Right forelimb (tissue), 1 donor: ENCODE measurements around the gene IL31RA.
A peak's percentile ranks its signal among the peaks of the same experiment; 100 is the strongest.

ENCODE experiments used
- DNase-seq: peaks from one replicate; pipeline ENCODE4 v3.0.0-alpha.2; 2018

The IL31RA gene

GRCh38 chr5:55860709-55861108, 9.6 kb downstream of the IL31RA start:
- no peak for DNase-seq

GRCh38 chr5:55864606-55865541, 13.7 kb downstream of the IL31RA start:
- no peak for DNase-seq

- DNase-seq, result no peak
Measured at GRCh38 chr5:55865831-55866230, 14.7 kb downstream of the IL31RA start.

DNA sequence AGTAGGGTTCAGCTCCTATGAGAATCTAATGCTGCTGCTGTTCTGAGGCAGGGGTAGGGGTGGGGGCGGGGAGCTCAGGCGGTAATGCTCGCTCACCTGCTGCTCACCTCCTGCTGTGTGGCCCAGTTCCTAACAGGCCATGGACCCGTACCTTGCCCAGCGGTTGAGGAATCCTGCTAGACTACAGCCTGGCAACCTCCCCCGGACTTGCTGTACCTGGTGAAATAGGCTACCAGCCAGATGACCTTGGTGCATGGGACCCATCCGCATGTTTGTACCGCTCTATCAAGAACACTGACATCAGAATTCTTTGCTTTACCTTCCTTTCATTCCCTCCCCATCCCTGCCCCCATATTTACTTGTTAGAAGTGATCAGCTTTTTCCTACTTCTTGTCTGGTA, 15.3 kb downstream of the IL31RA start:
- DNase-seq, result no peak

- DNase-seq, result no peak
Measured at GRCh38 chr5:55866934-55867333, 15.8 kb downstream of the IL31RA start.

- no peak for DNase-seq
Measured at GRCh38 chr5:55868846-55869245, 17.7 kb downstream of the IL31RA start.

DNA sequence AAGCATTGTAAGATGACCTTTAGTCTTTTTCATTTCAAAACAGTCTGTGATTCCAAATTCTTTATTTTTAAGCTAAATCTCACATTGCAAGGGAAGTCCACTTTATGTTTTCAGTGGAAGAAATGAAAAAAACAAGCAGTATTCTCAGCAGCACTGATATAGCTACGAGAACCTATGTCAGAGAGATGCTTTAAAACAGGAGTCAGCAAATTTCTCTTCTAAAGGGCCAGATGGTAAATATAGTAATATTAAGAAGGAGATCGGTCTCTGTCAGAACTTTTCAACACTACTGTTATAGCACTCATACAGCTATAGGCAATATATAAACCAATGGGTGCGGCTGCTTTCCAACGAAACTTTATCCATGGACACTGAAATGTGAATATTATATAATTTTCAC, 18.7 kb downstream of the IL31RA start:
- no peak for DNase-seq

DNA sequence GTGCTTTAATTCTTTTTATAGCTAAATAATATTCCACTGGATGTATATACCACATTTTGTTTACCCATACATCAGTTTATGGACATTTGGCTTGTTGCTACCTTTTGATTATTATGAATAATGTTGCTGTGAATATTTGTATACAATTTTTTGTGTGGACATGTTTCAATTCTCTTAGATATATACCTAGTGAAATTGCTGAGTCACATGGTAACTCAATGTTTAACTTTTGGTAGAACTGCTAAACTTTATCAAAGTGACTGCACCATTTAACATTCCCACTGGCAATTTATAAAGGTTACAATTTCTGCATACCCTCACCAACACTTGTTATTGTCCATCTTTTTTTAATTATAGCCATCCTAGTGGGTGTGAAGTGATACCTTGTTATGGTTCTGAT, 22.1 kb downstream of the IL31RA start:
- no peak for DNase-seq

- no peak for DNase-seq
Measured at GRCh38 chr5:55877655-55878054, 26.5 kb downstream of the IL31RA start.

- DNase-seq, result no peak
Measured at GRCh38 chr5:55880453-55880852, 29.3 kb downstream of the IL31RA start.

DNA sequence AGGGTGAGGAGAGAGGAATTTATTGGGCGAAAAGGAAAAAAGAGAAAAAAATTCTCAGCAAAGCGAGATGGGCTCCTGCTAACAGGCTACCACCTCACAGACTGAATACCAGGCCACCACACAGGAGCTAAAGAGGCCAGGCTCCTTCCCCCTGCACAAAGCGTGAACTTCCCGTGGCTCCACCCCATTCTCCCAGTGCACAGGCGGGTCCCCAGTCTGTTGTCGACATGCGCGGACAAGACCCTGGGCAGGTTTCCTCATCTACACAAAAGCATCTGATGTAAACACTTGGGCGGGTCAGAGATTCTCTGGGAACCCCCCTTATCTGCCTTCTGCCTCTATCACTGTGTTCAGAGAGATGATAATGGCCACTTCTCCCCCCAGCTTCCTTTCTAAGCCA, 34.2 kb downstream of the IL31RA start:
- no peak for DNase-seq

- DNase-seq, result no peak
Measured at GRCh38 chr5:55888205-55888604, 37.0 kb downstream of the IL31RA start.

DNA sequence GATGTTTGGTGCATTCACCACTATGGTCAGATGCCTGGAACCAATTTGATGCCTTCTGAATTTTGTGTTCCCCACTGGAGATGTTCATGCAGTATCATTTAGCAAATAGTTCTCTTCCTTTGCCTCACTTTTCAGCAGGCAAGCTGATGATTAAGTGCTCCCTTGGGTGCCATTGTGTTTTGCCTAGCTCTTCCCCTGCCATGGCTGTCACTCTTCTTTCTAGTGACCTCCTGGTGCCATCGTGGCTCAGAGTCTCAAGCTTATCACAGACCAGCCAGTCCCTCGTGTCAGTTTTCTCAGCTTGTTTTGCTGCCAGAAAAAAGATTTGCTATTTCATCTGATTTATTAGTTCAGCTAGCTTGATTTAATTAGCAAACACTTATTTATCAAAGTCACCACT, 41.3 kb downstream of the IL31RA start:
- no peak for DNase-seq

DNA sequence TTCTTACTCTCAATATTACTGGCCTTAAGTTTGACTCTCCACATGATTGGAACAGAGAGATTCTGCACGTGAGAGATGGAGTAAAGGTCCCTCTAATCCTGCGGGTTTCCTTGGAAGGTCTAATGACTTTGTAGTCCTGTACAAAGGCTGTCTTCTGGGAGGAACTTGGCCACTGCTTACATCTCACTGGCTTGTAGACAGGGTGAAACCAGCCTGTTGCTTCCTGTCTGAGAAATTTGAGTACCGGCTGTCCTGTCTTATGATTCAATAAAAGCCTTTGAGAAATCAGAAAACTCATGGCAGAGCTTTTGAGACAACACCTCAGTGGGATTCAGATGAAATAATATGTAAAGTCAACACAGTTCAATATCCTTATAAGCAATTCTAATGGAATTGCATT, 43.0 kb downstream of the IL31RA start:
- no peak for DNase-seq

DNA sequence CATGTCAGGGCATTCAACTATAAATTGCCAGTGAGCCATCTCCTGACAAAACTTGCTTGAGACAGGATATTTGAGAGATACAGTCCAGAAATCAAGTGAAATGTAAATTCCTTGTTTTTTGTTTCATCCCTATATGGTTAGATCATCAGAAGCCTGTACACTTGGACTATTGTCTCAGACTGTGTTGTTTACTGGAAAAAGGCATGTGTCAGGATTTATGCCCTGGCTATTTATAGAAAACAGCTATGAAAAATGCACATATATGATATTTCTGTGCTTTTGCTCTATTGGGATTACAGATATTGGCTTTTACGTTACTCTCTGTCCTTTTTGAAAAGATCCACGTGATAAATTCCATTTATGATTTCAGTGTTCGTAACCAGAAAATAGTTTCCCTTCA, 44.2 kb downstream of the IL31RA start:
- DNase-seq, result no peak

- no peak for DNase-seq
Measured at GRCh38 chr5:55896238-55896637, 45.1 kb downstream of the IL31RA start.

GRCh38 chr5:55896663-55897062, 45.5 kb downstream of the IL31RA start:
- no peak for DNase-seq

- no peak for DNase-seq
Measured at GRCh38 chr5:55897206-55897894, 46.2 kb downstream of the IL31RA start.

DNA sequence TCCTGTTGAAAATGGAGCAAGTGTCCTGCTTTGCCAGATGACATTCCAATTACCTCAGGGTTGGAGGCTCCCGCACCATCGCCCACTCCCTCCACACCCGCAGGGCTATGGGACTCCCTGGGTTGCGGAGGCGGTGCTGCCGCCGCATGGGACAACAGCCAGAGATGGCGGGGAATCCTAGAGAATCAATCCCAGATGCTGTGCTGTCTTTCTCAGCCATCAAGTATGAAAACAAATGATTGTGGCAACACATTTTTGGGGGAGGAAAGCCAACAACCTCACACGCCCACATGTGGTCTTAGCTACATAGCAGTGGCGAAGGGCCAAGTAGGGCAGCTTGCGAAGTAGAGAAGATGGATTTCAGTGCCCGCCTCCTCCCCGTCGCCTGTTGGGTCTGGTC, 46.7 kb downstream of the IL31RA start:
- peak; percentile 72 for DNase-seq

DNA sequence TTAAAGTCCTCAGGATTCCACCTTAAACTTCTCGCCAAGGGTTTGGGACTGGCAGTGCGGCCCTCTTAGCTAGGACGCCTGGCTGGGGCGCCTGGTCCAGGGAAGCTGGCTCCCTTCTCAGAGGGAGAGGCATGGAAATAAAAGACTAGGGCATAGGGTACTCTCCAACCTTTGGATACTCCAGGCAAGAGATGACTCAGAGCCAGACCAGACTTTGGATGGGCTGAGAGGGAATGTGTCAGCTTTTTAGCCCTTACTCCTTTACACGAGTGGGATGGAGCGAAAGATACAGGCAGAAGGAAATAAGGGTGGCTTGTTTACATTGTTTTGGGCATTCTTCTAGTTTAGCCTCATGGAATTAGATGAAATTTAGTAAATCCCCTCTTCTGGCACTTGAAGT, 48.2 kb downstream of the IL31RA start:
- DNase-seq, result no peak

- DNase-seq, result no peak
Measured at GRCh38 chr5:55900068-55900467, 48.9 kb downstream of the IL31RA start.

DNA sequence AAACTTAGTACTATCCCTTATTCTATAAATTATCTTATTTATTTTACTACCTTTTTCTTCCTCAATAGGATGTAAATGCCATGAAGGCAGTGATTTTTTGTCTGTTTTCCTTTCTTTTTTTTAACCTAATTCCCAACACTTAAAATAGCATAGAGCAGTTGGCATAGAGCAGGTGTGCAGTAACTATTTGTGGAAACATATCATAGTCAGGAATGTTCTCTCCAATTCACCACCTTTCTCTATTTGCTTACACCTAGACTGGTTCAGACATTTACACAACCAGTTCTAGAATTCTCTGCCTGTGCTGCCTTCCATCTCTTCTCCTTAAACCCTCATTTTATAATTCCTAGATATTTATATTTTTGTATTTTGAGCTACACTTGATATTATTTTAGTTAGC, 49.6 kb downstream of the IL31RA start:
- DNase-seq, result no peak

DNA sequence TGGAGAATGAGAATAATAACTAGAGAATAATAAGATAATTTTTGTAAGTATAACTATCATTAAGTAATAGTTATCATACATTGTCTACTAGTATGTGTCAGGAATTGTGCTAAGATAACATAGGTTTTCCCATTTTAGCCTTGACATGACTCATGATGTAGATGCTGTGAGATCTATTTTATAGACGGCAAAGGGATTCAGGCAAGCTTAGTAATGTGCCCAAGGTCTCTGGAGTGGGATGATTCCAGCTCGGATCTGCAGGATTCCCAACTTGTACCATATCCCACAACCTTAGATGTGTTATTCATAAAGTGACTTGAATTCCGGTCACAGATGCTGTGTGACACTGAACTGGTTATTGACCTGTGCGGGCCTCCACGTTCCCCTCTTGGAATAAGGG, 51.5 kb downstream of the IL31RA start:
- no peak for DNase-seq

GRCh38 chr5:55903121-55903701, 52.1 kb downstream of the IL31RA start:
- DNase-seq, result no peak
